ENCODE measurements around the gene ANKRD2.
"Not testable (repeated sequence)": the region's sequence is repeated elsewhere in the genome, so short reads cannot be mapped to it uniquely, and the experiment has no call there.

The ANKRD2 gene

DNA sequence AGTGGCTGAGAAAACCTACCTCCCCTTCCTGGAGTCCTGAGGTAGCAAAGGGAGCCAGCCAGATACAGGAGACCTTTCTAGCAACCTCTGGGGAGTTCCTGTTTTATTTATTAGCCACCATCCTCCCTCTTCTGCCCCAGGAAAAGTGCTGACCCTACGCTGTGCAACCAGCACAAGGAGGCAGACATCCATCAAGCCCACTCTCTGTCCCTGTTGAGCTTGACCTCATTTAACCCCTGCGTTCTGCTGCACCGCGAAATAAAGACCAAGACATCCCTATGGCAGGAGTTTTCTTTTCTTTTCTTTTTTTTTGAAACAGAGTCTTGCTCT is 25.3 kb upstream of the ANKRD2 start:
- no peak for DNase-seq

DNA sequence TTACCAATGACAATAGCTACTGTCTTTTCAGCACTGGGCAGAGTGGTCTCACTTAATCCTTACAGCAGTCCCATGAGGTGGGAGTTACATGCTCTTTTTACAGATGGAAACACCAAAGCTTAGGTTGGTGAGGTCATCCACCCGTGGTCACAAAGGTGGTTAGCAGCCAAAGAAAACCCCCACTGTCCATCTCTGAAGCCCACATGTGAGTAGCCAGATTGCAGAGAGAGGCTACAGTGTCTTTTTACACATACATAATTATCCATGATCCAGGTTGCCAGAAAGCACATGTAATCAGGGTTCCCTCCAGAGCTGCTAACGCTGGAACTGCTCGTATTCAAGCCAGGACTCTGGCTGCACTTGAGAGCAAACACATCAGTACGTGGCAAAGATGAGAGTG is 24.6 kb upstream of the ANKRD2 start:
- DNase-seq = no peak

DNA sequence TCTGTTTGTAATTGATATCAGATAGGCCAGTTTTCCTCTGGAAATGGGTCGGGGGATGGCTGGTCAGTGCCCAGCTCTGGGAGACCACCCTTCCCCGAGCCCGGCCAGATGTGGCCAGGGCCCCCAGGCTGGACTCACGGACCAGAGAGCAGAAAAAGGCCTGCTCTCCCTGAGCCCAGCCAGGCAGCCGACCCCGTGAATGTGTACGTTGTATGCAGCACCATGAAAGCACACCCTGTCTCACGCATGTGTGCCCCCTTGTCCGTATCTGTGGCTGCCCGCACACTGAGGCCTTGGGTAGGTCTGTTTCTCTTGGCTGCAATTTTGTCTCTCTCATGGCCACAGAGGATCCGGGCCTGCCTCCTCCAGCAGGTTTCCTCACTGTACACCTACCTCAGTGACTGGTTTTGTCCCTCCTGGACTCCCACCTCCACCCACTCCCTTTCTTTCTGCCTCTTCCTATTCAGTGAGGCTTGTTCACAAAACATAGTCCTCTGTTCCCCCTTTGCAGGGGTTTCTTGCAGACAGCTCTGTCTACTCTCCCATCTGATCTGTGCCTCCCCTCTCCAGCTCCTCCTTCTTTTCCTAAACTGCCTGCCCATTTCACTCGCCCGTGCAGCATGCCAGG is 23.6 kb upstream of the ANKRD2 start:
- DNase-seq = no peak

DNA sequence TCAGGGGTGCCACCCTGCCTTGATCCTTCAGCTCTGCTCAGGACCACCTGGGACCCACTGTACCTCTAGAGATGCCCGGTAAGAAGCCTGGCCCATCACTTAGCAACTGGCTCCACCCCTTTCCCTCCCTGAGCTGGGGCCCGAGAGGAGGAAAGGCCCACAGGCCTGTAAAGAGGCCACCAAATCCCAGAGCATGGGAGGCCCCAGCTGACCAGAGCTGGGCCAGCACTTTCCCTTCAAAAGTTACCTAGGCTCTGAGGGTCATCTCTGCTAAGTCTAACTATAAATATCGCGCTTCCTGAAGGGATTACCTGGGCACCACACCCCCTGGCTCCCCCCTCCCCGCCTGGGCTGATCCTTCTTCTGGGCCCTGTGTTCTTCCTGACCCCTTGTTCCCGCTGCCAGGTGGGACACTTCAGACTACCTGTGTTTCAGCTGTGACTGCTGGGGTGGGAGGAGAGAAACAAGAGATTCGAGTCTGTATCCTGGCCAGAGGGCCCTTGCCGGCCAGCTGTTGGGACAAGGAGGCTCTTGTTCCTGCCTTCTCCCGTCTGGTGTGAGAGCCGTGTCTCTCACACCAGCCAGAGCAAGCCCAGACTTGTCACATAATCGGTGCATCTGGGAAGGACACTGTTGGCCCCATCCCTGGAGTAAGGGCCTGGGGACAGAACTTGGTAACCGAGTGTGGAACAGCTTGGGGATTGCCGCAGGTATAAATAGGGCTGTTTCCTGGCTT is 22.8 kb upstream of the ANKRD2 start:
- DNase-seq = no peak

DNA sequence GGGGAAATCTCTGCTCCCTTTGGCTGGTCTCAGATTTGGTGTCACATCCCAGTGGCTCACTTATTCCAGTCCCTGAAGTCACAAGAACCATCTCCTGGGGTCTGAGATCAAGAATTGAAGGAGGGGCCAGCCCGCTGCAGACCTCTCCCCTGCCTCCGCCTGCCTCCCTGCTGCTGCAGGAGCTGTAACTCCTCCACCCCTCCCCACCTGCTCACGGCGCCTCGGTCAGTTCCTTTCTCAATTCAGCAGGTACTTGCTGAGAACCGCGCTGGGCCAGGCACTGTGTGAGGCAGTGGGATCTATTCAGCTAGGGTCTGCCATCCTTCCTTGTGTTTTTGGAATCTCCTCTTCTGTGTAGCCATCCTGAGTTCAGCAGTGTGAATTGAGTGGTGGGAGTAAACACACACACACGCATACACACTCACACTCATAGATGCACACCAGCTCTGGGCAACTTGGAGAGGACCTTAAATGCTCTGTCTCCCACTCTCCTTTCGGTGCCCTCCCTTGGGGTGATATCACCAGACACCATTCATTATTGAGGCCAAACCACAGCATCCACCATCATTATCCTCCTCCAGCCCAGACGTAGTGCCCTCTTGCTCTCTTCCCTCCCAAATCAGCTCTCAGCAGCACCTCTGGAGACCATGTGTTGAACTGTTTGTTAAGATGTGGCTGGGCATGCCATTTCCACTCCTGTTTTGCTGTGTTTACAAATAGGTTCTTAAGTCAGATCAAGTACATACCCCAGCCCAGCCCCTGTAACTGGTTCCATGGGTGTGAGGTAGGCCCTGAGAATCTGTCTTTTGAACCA is 22.0 kb upstream of the ANKRD2 start:
- DNase-seq = no peak

DNA sequence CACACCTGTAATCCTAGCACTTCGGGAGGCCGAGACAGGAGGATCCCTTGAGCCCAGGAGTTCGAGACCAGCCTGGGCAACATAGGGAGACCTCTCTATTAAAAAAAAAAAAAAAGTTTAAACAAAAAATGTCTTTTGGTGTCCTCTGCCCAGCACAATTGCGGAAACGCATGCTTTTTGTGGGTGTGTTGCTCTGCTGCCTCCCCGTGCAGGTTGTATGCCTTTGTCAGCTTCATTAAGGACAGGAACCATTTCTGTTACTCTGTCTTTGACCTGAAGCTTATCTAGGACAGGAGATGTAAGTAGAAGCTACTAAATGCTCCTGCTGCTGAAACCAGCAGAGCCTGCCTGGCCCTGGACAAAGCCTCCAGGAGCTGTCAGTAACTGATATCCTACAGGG is 21.3 kb upstream of the ANKRD2 start:
- no peak for DNase-seq

DNA sequence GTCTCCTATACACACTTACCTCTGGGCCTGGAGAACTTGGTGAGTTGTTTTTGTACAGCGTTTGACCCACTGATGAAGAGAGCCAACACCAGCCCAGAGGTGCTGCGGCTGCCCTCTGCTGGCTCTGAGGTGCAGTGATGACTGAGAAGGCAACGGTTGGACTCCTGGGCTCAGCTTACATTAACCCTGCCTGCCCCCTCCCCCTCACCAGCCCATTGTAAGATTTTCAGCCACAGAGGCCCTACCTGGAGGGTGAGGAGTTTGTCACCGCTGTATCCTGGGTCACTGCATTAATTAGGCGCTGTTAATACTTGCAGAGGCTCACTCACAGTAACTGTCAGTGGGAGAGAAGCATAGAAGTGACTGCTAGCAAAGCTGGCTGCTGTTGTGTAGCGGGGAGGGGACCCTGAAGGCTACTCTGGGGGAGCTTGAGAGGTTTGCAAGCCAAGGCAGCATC is 19.0 kb upstream of the ANKRD2 start:
- DNase-seq = peak; percentile 49

DNA sequence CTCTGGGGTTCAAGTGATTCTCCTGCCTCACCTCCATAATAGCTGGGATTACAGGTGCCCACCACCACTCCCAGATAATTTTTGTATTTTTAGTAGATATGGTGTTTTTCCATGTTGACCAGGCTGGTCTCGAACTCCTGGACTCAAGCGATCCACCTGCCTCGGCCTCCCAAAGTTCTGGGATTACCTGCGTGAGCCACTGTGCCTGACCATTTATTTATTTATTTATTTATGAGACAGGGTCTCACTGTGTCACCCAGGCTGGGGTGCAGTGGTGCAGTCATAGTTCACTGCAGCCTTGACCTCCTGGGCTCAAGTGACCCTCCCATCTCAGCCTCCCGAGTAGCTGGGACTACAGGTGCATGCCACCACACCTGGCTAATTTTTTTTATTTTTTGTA is 18.2 kb upstream of the ANKRD2 start:
- not testable (repeated sequence) for DNase-seq

DNA sequence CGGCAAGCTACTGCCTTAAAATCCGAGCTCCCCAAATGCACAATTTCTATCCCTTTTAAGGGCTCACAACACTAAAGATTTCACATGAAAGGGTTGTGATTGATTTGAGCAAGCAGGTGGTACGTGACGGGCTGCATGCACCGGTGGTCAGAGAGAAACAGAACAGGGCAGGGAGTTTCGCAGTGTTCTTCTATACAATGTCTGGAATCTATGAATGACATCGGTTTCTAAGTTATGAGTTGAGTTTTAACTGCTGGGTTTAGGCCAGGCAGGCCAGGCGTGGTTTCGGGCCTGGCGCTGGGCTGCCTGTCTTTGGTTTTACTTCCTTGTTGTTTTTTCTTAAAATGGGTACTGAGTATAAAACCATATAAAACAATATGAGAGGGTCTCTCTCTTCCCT is 17.0 kb upstream of the ANKRD2 start:
- DNase-seq = not testable (repeated sequence)

DNA sequence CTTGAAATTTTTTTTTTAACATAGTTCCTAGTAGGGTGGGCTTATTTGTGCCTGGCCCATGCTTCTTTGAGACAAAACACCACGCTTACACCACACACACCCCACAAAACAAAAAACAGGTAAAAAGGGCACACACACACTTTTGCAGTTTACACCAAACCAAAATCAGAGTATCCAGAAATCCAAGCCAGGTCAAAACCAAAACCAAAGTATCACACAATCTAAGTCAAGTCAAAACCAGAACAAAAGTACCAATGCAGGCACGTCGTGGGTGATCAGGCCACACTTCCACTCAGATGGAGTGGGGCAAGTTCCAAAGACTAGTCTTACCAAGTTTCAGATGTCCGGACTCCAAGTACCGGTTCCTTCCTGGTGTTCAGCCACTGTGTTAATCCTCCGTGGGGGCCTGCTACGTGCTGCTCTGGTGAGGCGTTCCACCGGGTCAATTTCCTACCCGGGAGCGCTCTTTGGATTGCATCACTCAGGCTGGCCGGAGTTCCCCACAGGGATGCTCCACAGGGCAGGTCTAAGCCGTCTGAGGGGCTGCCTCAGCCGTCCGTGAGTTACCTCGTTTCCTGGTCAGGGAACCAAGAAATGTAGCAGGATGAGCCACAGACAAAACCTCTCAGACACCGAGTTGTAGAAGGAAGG is 11.7 kb upstream of the ANKRD2 start:
- not testable (repeated sequence) for DNase-seq

DNA sequence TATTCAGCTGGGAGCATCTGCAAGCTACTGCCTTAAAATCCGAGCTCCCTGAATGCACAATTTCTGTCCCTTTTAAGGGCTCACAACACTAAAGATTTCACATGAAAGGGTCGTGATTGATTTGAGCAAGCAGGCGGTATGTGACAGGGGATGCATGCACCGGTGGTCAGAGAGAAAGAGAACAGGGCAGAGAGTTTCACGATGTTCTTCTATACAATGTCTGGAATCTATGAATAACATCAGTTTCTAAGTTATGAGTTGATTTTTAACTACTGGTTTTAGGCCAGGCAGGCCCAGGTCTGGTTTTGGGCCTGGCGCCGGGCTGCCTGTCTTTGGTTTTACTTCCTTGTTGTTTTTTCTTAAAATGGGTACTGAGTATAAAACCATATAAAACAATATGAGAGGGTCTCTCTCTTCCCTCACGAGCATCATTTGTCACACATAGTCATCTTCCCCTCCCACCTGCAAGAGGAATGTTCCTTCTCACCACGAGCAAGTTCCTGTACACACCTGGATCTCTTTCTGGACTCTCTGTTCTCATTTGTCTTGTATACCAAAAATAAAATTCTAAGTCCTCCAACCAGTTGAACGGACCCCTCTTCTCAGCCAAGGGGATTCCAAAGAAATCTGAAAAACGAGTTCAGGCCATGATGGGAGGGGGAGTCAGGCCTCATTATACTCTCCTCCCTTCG is 11.0 kb upstream of the ANKRD2 start:
- DNase-seq = not testable (repeated sequence)

DNA sequence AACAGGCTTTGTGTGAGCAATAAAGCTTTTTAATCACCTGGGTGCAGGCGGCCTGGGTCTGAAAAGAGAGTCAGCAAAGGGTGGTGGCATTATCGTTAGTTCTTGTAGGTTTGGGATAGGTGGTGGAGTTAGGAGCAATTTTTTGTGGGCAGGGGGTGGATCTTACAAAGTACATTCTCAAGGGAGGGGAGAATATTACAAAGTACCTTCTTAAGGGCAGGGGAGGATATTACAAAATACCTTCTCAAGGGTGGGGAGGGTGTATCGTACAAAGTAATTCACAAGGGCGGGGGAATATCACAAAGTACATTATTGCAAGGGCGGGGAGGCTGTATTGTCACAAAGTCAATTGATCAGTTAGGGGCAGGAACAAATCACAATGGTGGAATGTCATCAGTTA is 10.2 kb upstream of the ANKRD2 start:
- DNase-seq = not testable (repeated sequence)

DNA sequence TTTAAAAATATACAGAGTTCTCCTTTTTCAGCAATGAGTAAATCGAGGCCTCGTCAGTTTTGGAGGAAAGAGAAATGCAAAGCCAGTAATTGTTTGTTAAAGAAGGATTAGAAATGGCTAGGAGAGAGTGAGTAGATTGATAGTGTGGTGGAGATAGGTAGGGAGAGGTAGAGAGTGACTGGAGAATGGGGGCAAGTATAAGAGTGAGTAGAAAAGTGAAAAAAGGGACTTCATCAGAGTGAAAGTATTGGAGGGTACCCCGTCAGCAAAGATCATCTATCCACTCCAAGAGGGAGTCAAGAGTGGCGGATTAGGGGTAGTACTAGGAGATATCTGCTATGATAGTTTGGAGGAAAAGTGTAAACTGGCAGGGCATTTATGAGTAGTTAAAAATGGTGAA is 9.2 kb upstream of the ANKRD2 start:
- DNase-seq = no peak

DNA sequence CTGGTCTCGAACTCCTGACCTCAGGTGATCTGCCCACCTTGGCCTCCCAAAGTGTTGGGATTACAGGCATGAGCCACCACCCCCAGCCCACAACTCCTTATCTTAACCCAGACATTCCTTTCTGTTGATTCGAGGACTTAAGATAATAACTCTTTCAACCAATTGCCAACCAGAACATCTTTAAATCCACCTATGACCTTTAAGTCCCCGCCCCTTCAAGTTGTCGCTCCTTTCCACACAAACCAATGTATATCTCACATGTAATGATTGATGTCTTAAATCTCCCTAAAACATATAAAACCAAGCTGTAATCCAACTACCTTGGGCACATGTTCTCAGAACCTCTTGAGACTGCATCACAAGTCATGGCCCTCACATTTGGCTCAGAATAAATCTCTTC is 7.8 kb upstream of the ANKRD2 start:
- DNase-seq = no peak

DNA sequence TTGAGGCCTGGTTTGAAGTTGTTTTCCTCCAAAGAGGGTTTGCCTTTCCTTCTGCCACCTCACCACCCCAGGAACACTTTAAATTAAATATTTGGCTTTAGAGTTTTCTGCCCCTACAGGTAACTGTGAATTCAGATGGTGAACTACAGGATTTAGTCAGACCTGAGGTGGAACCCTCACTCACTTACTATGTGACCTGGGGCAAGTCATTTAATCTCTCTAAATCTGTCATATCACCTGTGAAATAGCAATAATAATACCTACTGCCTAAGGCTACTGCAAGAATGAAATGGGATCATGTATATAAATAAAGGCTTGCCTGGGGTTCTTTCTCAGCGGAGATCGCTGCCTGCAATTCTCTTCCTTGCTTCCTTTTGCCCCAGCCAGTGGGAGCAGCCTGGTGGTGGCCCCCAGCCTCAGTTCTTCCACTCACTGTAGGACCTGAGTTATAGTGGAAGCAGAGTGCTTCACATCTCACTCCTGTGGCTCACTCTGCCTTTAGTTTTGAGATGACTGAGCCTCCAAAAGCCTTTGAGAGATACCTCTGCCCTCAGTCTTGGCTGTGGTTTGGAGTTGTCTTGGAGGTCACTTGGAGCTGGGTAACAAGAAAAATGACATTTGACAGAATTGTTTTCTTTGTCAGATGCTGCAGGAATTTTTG is 6.1 kb upstream of the ANKRD2 start:
- no peak for DNase-seq

DNA sequence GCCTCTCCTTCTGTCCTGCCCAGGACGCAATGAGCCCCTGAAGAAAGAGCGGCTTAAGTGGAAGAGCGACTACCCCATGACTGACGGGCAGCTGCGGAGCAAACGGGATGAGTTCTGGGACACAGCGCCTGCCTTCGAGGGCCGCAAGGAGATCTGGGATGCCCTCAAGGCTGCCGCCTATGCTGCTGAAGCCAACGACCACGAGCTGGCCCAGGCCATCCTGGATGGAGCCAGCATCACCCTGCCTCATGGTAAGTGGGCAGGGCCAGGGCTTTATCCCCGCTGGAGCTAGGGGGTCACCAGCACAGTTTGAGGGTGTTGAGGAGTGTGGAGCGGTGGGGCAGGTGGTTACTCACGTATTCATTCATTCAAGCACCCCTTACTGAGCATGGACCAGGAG is 4.7 kb upstream of the ANKRD2 start:
- DNase-seq = no peak

DNA sequence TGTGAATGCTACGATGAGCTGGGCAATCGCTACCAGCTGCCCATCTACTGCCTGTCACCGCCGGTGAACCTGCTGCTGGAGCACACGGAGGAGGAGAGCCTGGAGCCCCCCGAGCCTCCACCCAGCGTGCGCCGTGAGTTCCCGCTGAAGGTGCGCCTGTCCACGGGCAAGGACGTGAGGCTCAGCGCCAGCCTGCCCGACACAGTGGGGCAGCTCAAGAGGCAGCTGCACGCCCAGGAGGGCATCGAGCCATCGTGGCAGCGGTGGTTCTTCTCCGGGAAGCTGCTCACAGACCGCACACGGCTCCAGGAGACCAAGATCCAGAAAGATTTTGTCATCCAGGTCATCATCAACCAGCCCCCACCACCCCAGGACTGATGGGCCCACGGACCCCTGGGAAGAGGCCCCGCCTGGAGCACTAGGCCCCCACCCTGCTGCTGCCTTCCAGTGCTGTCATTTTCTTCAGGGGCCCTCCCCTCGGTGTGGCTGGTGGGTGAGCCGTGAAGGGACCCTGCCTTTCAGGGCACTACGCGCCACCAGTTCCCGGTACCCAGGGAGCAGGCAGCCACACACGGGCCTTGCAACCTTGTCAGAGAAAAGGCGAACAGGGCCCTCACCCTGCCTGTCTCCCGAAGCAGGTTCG is 2.3 kb upstream of the ANKRD2 start:
- no peak for DNase-seq

DNA sequence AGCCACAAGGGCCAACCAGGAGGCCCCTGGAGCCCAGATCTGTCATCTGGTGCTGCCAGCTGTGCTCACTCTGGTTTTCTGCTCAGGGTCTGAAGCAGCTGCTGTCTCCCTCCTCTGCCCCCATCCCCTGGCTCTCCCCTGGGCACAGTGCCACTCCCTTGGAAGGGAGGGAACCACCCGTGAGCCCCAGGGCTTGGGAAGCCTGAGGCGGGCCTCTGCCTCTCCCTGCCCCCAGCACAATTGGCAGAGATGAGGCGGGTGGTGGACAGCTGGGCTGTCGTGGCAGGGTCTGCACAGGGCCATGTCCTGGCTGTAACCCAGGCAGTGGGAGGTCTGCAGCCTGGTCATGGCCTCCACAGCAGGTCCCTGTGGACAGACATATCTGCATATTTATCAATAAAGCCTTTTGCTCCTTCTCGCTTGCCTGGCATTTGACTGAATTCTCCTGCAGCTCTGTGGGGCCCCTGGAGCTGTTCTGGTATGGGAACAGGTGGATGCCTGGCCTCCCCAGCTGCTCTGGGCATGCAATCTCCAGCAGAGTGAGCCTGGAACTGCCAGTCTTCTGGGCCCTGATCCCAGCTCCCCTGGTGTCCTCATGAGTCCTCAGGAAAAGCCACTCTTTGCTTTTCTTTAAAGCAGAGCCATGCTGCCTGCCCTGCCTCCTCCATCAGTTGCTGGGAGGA is 1.6 kb upstream of the ANKRD2 start:
- no peak for DNase-seq

DNA sequence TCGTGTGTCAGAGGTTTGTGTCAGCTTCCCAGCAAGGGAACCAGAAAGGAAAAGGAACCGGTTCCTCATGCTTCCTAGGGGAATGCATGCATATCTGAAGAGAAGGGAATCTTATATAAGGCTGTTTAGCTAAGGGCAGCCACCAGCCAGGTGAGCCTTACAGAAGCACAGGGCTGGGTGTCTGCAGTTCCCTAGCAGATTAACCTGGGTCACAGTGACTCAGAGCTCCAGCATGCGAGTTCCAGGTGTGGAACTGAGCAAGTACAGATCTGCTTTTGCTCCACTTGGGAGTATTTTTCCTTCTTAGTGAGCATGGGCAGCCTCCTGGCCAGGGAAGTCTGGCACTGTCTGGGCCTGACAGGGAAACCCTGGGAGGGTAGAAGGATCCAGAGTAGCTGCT is 957 bp upstream of the ANKRD2 start:
- no peak for DNase-seq

DNA sequence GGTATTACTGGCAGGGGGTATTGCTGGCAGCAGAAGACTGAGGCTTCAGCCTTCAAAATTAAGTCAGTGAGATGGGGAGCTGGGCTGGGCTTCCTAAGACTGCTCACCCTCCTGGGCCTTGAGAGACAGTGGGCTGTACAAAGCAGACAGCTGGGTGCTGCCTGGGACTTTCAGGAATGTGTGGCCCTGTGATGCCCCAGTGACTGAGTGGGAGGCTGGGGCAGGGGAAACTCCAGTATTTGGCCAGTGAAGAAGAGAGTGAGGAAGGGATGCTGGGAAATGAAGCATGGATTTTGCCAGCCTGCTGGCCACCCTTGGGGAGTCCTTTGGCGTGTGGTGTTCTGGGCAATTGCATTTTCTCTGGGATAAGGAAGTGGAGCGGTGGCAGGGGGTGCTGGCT is 442 bp downstream of the ANKRD2 start:
- DNase-seq = no peak

DNA sequence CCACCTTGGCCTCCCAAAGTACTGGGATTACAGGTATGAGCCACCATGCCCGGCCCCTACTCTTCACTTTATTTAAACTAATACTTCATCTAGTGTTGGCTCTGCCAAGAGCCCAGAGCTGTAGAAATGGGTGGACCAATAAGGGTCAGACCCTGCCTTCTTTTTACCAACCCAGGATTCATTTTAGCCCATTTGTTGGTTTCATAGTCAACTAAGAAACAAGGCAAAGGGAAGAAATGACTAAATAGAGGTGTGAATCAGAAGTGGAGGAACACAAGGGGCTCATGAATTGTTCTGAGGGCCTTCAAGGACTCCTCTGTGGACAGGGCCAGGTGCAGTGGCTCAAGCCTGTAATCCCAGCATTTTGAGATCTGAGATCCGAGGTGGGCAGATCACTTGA is 1.1 kb downstream of the ANKRD2 start:
- no peak for DNase-seq
